Right lobe of liver (tissue), 6 donors: Measurements from ENCODE around the gene COG7. TPM values are rescaled to one million over a fixed set of nuclear protein-coding genes. Genes with fewer than 3 reads are reported as not detected.

Experiments used
- ATAC-seq, 4 donors: fragments of 200-7000 bp; cut with Tn5 transposase; one replicate each; pipeline ENCODE4 v1.9.1; 2020; ENCODE audit warnings: mild to moderate bottlenecking in 4 of 4, moderate library complexity in 4 of 4
- DNase-seq, 3 donors: peaks; one replicate each; pipeline ENCODE4 v3.0.0-alpha.2; 2020
- H3K27ac ChIP-seq, 3 donors: fragments of 200-600 bp; one replicate each; pipeline ENCODE4 v1.8.0; 2022
- H3K27me3 ChIP-seq, 2 donors: fragments of 200-600 bp; one replicate each; pipeline ENCODE4 v1.8.0; 2022
- H3K36me3 ChIP-seq, 4 donors: fragments of 200-600 bp; sonication (generic) in 1 of 4; one replicate each; pipeline versions ENCODE4 v1.5.1 to v1.8.0; 2017 to 2022; ENCODE audit warnings: control low read depth in 1 of 4
- H3K4me1 ChIP-seq, 4 donors: fragments of 200-600 bp; sonication (generic) in 1 of 4; one replicate each; pipeline versions ENCODE4 v1.5.1 to v1.8.0; 2017 to 2022; ENCODE audit warnings: control low read depth in 1 of 4
- H3K4me3 ChIP-seq, 3 donors: fragments of 200-600 bp; one replicate each; pipeline ENCODE4 v1.8.0; 2022
- H3K9me3 ChIP-seq, 4 donors: fragments of 200-600 bp; sonication (generic) in 1 of 4; one replicate each; pipeline versions ENCODE4 v1.5.1 to v1.8.0; 2017 to 2022; ENCODE audit warnings: control low read depth in 1 of 4
- CTCF ChIP-seq, 4 donors: fragments of 200-600 bp in 3 of 4; fragments of 450-650 bp in 1 of 4; IDR thresholded peaks; one replicate each; pipeline versions ENCODE4 v1.5.1 to v1.8.0; 2016 to 2022; ENCODE audit warnings: antibody characterized with exemption in 4 of 4, mild to moderate bottlenecking in 2 of 4
- POLR2A ChIP-seq: fragments of 450-650 bp; IDR thresholded peaks from one replicate; pipeline ENCODE4 v1.6.1; 2017; ENCODE audit warnings: antibody characterized with exemption, mild to moderate bottlenecking
- WGBS: methylation state at CpG from one replicate; pipeline ENCODE4 v1.1.6; 2018; ENCODE audit warnings: low coverage, low lambda C conversion rate; ENCODE audit not compliant: insufficient coverage; ENCODE audit errors: missing lambda C conversion rate; 5-methylcytosine and 5-hydroxymethylcytosine counted together
- intact Hi-C, 2 donors: fragments of 100-400 bp; cut with DNase I; formaldehyde crosslinking; loops; one replicate each; pipeline versions ENCODE4 v1.11.2 to v1.14.1; 2022
- long read RNA-seq: library from polyadenylated mRNA; unstranded; transcript quantifications from one replicate; pipeline ENCODE4 v2.0.0, GENCODE V29; 2019
- total RNA-seq, 6 experiments: library from RNA; depleted of rRNA in 2 of 6; stranded (reverse); fragments of >200 nt in 2 of 6; fragmentation: NEBNext Ultra II Directional in 3 of 6; extraction: Animal tissue kit (Norgen Biotek cat#: 25700) in 3 of 6; gene quantifications; one replicate each; pipeline versions ENCODE4 v1.1.0 to v1.2.4, GENCODE V29; 2016 to 2023
- donor health status: DM: no; HTN: yes; CAD: no.
- donor health status: DM: no; HTN: no; CAD: no.
- donor health status: DM: no; HTN: no; CAD: no.
- donor health status: DM: no; HTN: yes; CAD: no.
- donor health status: DM: no; HTN: yes; CAD: no.

The COG7 gene
- total RNA-seq: 10 to 100 TPM in 1 of 6 experiments, 1 to 10 TPM in 5; 7.5 to 11.2 (median 8.4) TPM
- long read RNA-seq, partial matches to known transcripts: 0 of 1 reads
- long read RNA-seq, other reads (novel, unspliced or antisense): 1 of 1 reads

- TF ChIP-seq CTCF (IDR thresholded peaks at IDR 0.05) (no peak), POLR2A (no peak)
- Histone ChIP-seq H3K4me3 (peak within 1 kb of the TSS; percentile 78 to 90 (median 83)), H3K4me1 (peaks cover 0 to 18% (median 8%) of the 10 kb centered on the region in 4 donors), H3K36me3 (peaks cover 0 to 7% (median 0%) of the 10 kb centered on the region in 4 donors), H3K27ac (peak within 1 kb of the TSS; percentile 66 to 93 (median 74)), H3K9me3 (no peaks in the 10 kb centered on the region), H3K27me3 (no peaks in the 10 kb centered on the region)
- DNase-seq: peak; percentile 86 to 92 (median 91)
- intact Hi-C loops: no loop called here
- ATAC-seq: peak; percentile 93 to 96 (median 94)
- WGBS: under 1% methylated on average over 27 of the region's 57 CpGs
Observed at GRCh38 chr16:23452572-23453337, at the start of gene COG7. Gene COG7, minus strand, starts transcription at chr16:23453189. Its CDS starts 195 bp downstream, at chr16:23452994.

- no peak overlapping the region for H3K4me3 ChIP-seq
- H3K9me3 ChIP-seq: no peaks in the 10 kb centered on the region
- no peak for TF ChIP-seq CTCF (IDR thresholded peaks at IDR 0.05)
- no peak for TF ChIP-seq POLR2A
- intact Hi-C loops: no loop called here
- 56% methylated on average over 2 of the region's 2 CpGs for WGBS
- H3K27me3 ChIP-seq: no peaks in the 10 kb centered on the region
- H3K27ac ChIP-seq: no peak overlapping the region
- DNase-seq (no peak), ATAC-seq (no peak)
- peaks cover 0 to 21% (median 9%) of the 10 kb centered on the region in 4 donors for H3K4me1 ChIP-seq
- no peaks in the 10 kb centered on the region for H3K36me3 ChIP-seq
Observed at GRCh38 chr16:23502466-23502865, 49.5 kb upstream of the COG7 start.

GRCh38 chr16:23501291-23501690 lies 48.3 kb upstream of the COG7 start:
- ATAC-seq (peak in 2 of 4 donors; percentile 23 to 32), DNase-seq (no peak)
- Histone ChIP-seq H3K4me3 (no peak overlapping the region), H3K27ac (no peak overlapping the region), H3K27me3 (no peaks in the 10 kb centered on the region), H3K36me3 (no peaks in the 10 kb centered on the region), H3K9me3 (no peaks in the 10 kb centered on the region), H3K4me1 (peaks cover 0 to 30% (median 13%) of the 10 kb centered on the region in 4 donors)
- TF ChIP-seq POLR2A (no peak), CTCF (IDR thresholded peaks at IDR 0.05) (no peak)
- WGBS: 19% methylated on average over 5 of the region's 5 CpGs
- intact Hi-C loops: no loop called here

GRCh38 chr16:23500862-23501225 lies 47.9 kb upstream of the COG7 start:
- 32% methylated on average over 4 of the region's 4 CpGs for WGBS
- H3K4me1 ChIP-seq: peaks cover 0 to 30% (median 13%) of the 10 kb centered on the region in 4 donors
- intact Hi-C loops: no loop called here

More at GRCh38 chr16:23500862-23501225, 47.9 kb upstream of the COG7 start:
- no peak for TF ChIP-seq POLR2A
- no peak for TF ChIP-seq CTCF (IDR thresholded peaks at IDR 0.05)
- no peaks in the 10 kb centered on the region for H3K27me3 ChIP-seq
- H3K27ac ChIP-seq: no peak overlapping the region
- H3K36me3 ChIP-seq: no peaks in the 10 kb centered on the region
- DNase-seq: no peak
- H3K9me3 ChIP-seq: no peaks in the 10 kb centered on the region
- ATAC-seq: no peak
- H3K4me3 ChIP-seq: no peak overlapping the region
